ENCODE data around the gene STAT2. TPM values are rescaled to one million over a fixed set of nuclear protein-coding genes. Genes with fewer than 3 reads are reported as not detected.

Gene STAT2
- total and polyA plus RNA-seq, 9 of the 15 experiments (the other 6 are each of a cell fraction or from before 2014, with no cell fraction given), result 15.5 to 46.9 (median 40.1) TPM

GRCh38 chr12:56337753-56338251 is 22.1 kb downstream of the STAT2 start (continued):
- TF ChIP-seq, protein P1, sequence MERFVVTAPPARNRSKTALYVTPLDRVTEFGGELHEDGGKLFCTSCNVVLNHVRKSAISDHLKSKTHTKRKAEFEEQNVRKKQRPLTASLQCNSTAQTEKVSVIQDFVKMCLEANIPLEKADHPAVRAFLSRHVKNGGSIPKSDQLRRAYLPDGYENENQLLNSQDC (CRISPR knock-in tag; IDR thresholded peaks at IDR 0.05), result no peak
- TF ChIP-seq, protein P2, sequence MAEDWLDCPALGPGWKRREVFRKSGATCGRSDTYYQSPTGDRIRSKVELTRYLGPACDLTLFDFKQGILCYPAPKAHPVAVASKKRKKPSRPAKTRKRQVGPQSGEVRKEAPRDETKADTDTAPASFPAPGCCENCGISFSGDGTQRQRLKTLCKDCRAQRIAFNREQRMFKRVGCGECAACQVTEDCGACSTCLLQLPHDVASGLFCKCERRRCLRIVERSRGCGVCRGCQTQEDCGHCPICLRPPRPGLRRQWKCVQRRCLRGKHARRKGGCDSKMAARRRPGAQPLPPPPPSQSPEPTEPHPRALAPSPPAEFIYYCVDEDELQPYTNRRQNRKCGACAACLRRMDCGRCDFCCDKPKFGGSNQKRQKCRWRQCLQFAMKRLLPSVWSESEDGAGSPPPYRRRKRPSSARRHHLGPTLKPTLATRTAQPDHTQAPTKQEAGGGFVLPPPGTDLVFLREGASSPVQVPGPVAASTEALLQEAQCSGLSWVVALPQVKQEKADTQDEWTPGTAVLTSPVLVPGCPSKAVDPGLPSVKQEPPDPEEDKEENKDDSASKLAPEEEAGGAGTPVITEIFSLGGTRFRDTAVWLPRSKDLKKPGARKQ (CRISPR knock-in tag; IDR thresholded peaks at IDR 0.05), result no peak
- TF ChIP-seq DLX4 (CRISPR knock-in tag; IDR thresholded peaks at IDR 0.05), result no peak
- TF ChIP-seq SAFB2 (IDR thresholded peaks at IDR 0.05; ENCODE audit: borderline replicate concordance, low read depth, low read length, severe bottlenecking), result no peak
- TF ChIP-seq KLF1 (tag; IDR thresholded peaks at IDR 0.05), result 0 out of 2 replicates have a peak, but pooled peaks have one; percentile 8
- TF ChIP-seq, protein P3, sequence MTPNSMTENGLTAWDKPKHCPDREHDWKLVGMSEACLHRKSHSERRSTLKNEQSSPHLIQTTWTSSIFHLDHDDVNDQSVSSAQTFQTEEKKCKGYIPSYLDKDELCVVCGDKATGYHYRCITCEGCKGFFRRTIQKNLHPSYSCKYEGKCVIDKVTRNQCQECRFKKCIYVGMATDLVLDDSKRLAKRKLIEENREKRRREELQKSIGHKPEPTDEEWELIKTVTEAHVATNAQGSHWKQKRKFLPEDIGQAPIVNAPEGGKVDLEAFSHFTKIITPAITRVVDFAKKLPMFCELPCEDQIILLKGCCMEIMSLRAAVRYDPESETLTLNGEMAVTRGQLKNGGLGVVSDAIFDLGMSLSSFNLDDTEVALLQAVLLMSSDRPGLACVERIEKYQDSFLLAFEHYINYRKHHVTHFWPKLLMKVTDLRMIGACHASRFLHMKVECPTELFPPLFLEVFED (CRISPR knock-in tag; conservative IDR thresholded peaks at IDR 0.05), result no peak
- no peak for TF ChIP-seq ZNF707 (CRISPR knock-in tag; conservative IDR thresholded peaks at IDR 0.05)
- TF ChIP-seq, protein P4, sequence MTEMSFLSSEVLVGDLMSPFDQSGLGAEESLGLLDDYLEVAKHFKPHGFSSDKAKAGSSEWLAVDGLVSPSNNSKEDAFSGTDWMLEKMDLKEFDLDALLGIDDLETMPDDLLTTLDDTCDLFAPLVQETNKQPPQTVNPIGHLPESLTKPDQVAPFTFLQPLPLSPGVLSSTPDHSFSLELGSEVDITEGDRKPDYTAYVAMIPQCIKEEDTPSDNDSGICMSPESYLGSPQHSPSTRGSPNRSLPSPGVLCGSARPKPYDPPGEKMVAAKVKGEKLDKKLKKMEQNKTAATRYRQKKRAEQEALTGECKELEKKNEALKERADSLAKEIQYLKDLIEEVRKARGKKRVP (CRISPR knock-in tag; IDR thresholded peaks at IDR 0.05), result peak; percentile 97
- no peak for TF ChIP-seq MIER1 (IDR thresholded peaks at IDR 0.05; ENCODE audit: low read depth)
- TF ChIP-seq CAMTA2 (CRISPR knock-in tag; conservative IDR thresholded peaks at IDR 0.05), result no peak
- TF ChIP-seq, protein P5, sequence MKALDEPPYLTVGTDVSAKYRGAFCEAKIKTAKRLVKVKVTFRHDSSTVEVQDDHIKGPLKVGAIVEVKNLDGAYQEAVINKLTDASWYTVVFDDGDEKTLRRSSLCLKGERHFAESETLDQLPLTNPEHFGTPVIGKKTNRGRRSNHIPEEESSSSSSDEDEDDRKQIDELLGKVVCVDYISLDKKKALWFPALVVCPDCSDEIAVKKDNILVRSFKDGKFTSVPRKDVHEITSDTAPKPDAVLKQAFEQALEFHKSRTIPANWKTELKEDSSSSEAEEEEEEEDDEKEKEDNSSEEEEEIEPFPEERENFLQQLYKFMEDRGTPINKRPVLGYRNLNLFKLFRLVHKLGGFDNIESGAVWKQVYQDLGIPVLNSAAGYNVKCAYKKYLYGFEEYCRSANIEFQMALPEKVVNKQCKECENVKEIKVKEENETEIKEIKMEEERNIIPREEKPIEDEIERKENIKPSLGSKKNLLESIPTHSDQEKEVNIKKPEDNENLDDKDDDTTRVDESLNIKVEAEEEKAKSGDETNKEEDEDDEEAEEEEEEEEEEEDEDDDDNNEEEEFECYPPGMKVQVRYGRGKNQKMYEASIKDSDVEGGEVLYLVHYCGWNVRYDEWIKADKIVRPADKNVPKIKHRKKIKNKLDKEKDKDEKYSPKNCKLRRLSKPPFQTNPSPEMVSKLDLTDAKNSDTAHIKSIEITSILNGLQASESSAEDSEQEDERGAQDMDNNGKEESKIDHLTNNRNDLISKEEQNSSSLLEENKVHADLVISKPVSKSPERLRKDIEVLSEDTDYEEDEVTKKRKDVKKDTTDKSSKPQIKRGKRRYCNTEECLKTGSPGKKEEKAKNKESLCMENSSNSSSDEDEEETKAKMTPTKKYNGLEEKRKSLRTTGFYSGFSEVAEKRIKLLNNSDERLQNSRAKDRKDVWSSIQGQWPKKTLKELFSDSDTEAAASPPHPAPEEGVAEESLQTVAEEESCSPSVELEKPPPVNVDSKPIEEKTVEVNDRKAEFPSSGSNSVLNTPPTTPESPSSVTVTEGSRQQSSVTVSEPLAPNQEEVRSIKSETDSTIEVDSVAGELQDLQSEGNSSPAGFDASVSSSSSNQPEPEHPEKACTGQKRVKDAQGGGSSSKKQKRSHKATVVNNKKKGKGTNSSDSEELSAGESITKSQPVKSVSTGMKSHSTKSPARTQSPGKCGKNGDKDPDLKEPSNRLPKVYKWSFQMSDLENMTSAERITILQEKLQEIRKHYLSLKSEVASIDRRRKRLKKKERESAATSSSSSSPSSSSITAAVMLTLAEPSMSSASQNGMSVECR (CRISPR knock-in tag; IDR thresholded peaks at IDR 0.05), result no peak
- TF ChIP-seq DIDO1 (tag; IDR thresholded peaks at IDR 0.05; ENCODE audit: low read depth), result no peak
- TF ChIP-seq HIVEP1 (CRISPR knock-in tag; IDR thresholded peaks at IDR 0.05), result no peak
- no peak for TF ChIP-seq TGIF2 (CRISPR knock-in tag; IDR thresholded peaks at IDR 0.05)
- TF ChIP-seq NEUROD1 (IDR thresholded peaks at IDR 0.05; ENCODE audit: borderline replicate concordance, low read depth, low read length, partially characterized antibody), result peak; percentile 64

All from K562 (cell line).